ENCODE measurements around the gene DTNA.

DNA sequence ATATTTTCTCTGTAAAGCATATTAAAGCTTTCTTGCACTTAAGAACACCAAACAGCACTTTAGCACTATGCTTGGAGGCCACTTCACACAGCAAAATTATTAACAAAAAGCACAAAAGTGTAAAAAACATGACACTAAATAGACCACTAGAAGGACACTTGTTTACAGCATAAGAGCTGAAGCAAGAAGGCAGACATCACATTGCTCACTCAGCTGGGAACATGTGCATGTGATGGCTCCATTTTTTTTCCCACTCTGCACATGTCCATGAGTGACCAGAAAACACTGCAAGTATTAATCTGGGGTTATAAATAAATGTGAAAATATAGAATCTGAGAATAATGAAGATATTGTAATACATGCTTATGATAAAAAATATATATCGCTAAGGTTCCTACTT, 228.0 kb downstream of the DTNA start:
- TF ChIP-seq, protein P1, sequence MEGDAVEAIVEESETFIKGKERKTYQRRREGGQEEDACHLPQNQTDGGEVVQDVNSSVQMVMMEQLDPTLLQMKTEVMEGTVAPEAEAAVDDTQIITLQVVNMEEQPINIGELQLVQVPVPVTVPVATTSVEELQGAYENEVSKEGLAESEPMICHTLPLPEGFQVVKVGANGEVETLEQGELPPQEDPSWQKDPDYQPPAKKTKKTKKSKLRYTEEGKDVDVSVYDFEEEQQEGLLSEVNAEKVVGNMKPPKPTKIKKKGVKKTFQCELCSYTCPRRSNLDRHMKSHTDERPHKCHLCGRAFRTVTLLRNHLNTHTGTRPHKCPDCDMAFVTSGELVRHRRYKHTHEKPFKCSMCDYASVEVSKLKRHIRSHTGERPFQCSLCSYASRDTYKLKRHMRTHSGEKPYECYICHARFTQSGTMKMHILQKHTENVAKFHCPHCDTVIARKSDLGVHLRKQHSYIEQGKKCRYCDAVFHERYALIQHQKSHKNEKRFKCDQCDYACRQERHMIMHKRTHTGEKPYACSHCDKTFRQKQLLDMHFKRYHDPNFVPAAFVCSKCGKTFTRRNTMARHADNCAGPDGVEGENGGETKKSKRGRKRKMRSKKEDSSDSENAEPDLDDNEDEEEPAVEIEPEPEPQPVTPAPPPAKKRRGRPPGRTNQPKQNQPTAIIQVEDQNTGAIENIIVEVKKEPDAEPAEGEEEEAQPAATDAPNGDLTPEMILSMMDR (IDR thresholded peaks at IDR 0.05; ENCODE audit: low read depth, low read length, poor library complexity, severe bottlenecking): no peak
- no peak for TF ChIP-seq EZH2phosphoT487 (IDR thresholded peaks at IDR 0.05; ENCODE audit: borderline replicate concordance, low read length)

Measured in DOHH2 (cell line).